Liver (tissue), 9 donors: Measurements from ENCODE around the gene MMP21. TPM values are rescaled to one million over a fixed set of nuclear protein-coding genes. Genes with fewer than 3 reads are reported as not detected.

Source experiments
- DNase-seq: peaks from one replicate; pipeline ENCODE4 v3.0.0-alpha.2; 2017; ENCODE audit warnings: low spot score
- H3K27ac ChIP-seq, 2 donors: one replicate each; pipeline ENCODE4 v1.7.0; 2013; ENCODE audit warnings: inconsistent platforms in 2 of 2, low read length in 2 of 2, control low read depth in 1 of 2, low read depth in 1 of 2, mild to moderate bottlenecking in 1 of 2
- H3K27me3 ChIP-seq, 4 donors: one replicate each; pipeline versions ENCODE4 v1.6.1 to v1.7.0; 2013; ENCODE audit warnings: low read length in 3 of 4, inconsistent platforms in 1 of 4, mild to moderate bottlenecking in 1 of 4, moderate library complexity in 1 of 4; ENCODE audit not compliant: control insufficient read depth in 4 of 4, insufficient read depth in 4 of 4
- H3K36me3 ChIP-seq, 4 donors: one replicate each; pipeline versions ENCODE4 v1.6.1 to v1.7.0; 2013; ENCODE audit warnings: low read length in 3 of 4, mild to moderate bottlenecking in 3 of 4, low read depth in 1 of 4, moderate library complexity in 1 of 4; ENCODE audit not compliant: control insufficient read depth in 4 of 4, insufficient read depth in 3 of 4
- H3K4me1 ChIP-seq, 4 donors: one replicate each; pipeline versions ENCODE4 v1.6.1 to v1.7.0; 2013; ENCODE audit warnings: low read length in 3 of 4, mild to moderate bottlenecking in 3 of 4, moderate library complexity in 1 of 4; ENCODE audit not compliant: control insufficient read depth in 4 of 4, insufficient read depth in 4 of 4
- H3K4me3 ChIP-seq, 3 donors: one replicate each; pipeline versions ENCODE4 v1.6.1 to v1.7.0; 2013; ENCODE audit warnings: low read length in 3 of 3, control low read depth in 1 of 3, low read depth in 1 of 3, mild to moderate bottlenecking in 1 of 3
- H3K9ac ChIP-seq, 2 donors: one replicate each; pipeline ENCODE4 v1.7.0; 2013; ENCODE audit warnings: low read length in 2 of 2, mild to moderate bottlenecking in 2 of 2, moderate library complexity in 2 of 2, control low read depth in 1 of 2, low read depth in 1 of 2
- H3K9me3 ChIP-seq, 4 donors: one replicate each; pipeline versions ENCODE4 v1.6.1 to v1.7.0; 2013; ENCODE audit warnings: low read length in 3 of 4; ENCODE audit not compliant: control insufficient read depth in 4 of 4
- EGR1 ChIP-seq, 2 donors: IDR thresholded peaks; 2 replicates each; pipeline ENCODE4 v1.6.1; 2016 to 2018; ENCODE audit warnings: antibody characterized with exemption in 2 of 2, low read depth in 2 of 2
- FOXA1 ChIP-seq: IDR thresholded peaks from 2 replicates; pipeline ENCODE4 v1.6.1; 2016; ENCODE audit warnings: antibody characterized with exemption
- FOXA2 ChIP-seq: IDR thresholded peaks from 2 replicates; pipeline ENCODE4 v1.6.1; 2016; ENCODE audit warnings: antibody characterized with exemption
- GABPA ChIP-seq, 2 donors: IDR thresholded peaks in 1 of 2; conservative IDR thresholded peaks in 1 of 2; 2 replicates each; pipeline ENCODE4 v1.6.1; 2016; ENCODE audit warnings: antibody characterized with exemption in 2 of 2, mild to moderate bottlenecking in 1 of 2, moderate library complexity in 1 of 2
- HNF4A ChIP-seq, 2 donors: conservative IDR thresholded peaks; 2 replicates each; pipeline ENCODE4 v1.6.1; 2016; ENCODE audit warnings: antibody characterized with exemption in 2 of 2, mild to moderate bottlenecking in 2 of 2
- HNF4G ChIP-seq: IDR thresholded peaks from 2 replicates; pipeline ENCODE4 v1.6.1; 2016; ENCODE audit warnings: antibody characterized with exemption
- JUND ChIP-seq, 2 donors: IDR thresholded peaks; 2 replicates each; pipeline ENCODE4 v1.6.1; 2016; ENCODE audit warnings: antibody characterized with exemption in 2 of 2
- NR2F2 ChIP-seq: IDR thresholded peaks from 2 replicates; pipeline ENCODE4 v1.6.1; 2016; ENCODE audit warnings: antibody characterized with exemption
- RAD21 ChIP-seq, 2 donors: IDR thresholded peaks; 2 replicates each; pipeline ENCODE4 v1.6.1; 2016; ENCODE audit warnings: antibody characterized with exemption in 2 of 2, mild to moderate bottlenecking in 2 of 2
- SP1 ChIP-seq: IDR thresholded peaks from 2 replicates; pipeline ENCODE4 v1.6.1; 2018; ENCODE audit warnings: antibody characterized with exemption, mild to moderate bottlenecking
- TAF1 ChIP-seq: conservative IDR thresholded peaks from 2 replicates; pipeline ENCODE4 v1.6.1; 2016; ENCODE audit warnings: antibody characterized with exemption, mild to moderate bottlenecking
- YY1 ChIP-seq: IDR thresholded peaks from 2 replicates; pipeline ENCODE4 v1.6.1; 2016; ENCODE audit warnings: antibody characterized with exemption, mild to moderate bottlenecking
- WGBS: extraction: QIAGEN DNeasy Blood & Tissue Kit; methylation state at CpG from one replicate; pipeline ENCODE4 v1.1.7; 2013; 5-methylcytosine and 5-hydroxymethylcytosine counted together
- polyA plus RNA-seq, 2 donors: library from polyadenylated mRNA; stranded (reverse) in 1 of 2; unstranded in 1 of 2; fragments of 200-250 nt in 1 of 2; fragments of >200 nt in 1 of 2; fragmentation: Nextera tagmentation in 1 of 2; extraction: Ambion mirVana in 1 of 2; gene quantifications; one replicate each; pipeline versions ENCODE4 v1.2.1 to v1.2.3, GENCODE V29; 2013 to 2015
- total RNA-seq, 2 donors: library from RNA; depleted of rRNA; stranded (reverse); fragments of >200 nt; gene quantifications; one replicate each; pipeline ENCODE4 v1.2.3, GENCODE V29; 2014
- TF ChIP-seq, protein P1 (sequence below): fragments of 150-350 bp; IDR thresholded peaks from 2 replicates; pipeline ENCODE4 v1.5.1; 2017; ENCODE audit warnings: improper control_type of control experiment, low read depth, low read length; ENCODE audit not compliant: missing input control
- TF ChIP-seq, protein P2 (sequence below): IDR thresholded peaks from 2 replicates; pipeline ENCODE4 v1.6.1; 2016; ENCODE audit warnings: antibody characterized with exemption, mild to moderate bottlenecking
- TF ChIP-seq, protein P3 (sequence below): IDR thresholded peaks from 2 replicates; pipeline ENCODE4 v1.6.1; 2016; ENCODE audit warnings: antibody characterized with exemption
- TF ChIP-seq, protein P4 (sequence below): IDR thresholded peaks from 2 replicates; pipeline ENCODE4 v1.6.1; 2016; ENCODE audit warnings: antibody characterized with exemption
- donor health status: healthy.
- donor health status: healthy.
- donor health status: healthy.
- donor health status: healthy.
- donor health status: healthy.

Gene MMP21
- total and polyA plus RNA-seq, 4 donors = 0.03 to 0.37 (median 0.17) TPM; not detected in 1

DNA sequence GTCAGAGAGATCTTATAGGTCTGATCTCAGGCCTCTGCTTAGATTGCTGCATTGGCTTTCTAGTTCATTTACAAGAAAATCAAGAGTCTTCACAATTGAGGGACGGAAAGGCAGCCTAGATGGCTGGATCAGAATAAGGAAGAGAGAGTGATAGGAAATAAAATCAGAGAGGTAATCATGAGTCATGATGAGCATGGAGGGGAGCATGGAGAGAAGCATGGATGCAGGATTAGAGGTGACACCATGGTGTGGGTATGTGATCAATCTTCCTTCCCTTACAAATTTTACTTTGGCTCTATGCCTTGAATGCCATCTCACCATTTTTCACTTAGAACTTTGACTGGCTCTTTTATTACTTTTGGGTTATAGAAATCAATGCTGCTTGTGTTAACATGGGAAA, 49.1 kb upstream of the MMP21 start:
- H3K27me3 ChIP-seq = no peaks in the 10 kb centered on the region
- H3K4me3 ChIP-seq = peak overlapping the region in 2 of 3 donors; percentile 78 to 97
- no peaks in the 10 kb centered on the region for H3K9me3 ChIP-seq
- H3K4me1 ChIP-seq = peaks cover 3 to 42% (median 40%) of the 10 kb centered on the region in 4 donors
- no peak overlapping the region for H3K27ac ChIP-seq
- H3K36me3 ChIP-seq = peaks cover 6 to 24% (median 22%) of the 10 kb centered on the region in 4 donors
- no peak for DNase-seq
- no peak for TF ChIP-seq JUND (IDR thresholded peaks at IDR 0.05)
- no peak for TF ChIP-seq GABPA (IDR thresholded peaks at IDR 0.05 in 1 of 2, conservative IDR thresholded peaks at IDR 0.05 in 1 of 2)
- TF ChIP-seq YY1 = no peak
- no peak for TF ChIP-seq RAD21 (IDR thresholded peaks at IDR 0.05)
- no peak for TF ChIP-seq HNF4A (conservative IDR thresholded peaks at IDR 0.05)
- TF ChIP-seq FOXA2 = no peak
- no peak for TF ChIP-seq HNF4G
- no peak for TF ChIP-seq SP1
- TF ChIP-seq, protein P1, sequence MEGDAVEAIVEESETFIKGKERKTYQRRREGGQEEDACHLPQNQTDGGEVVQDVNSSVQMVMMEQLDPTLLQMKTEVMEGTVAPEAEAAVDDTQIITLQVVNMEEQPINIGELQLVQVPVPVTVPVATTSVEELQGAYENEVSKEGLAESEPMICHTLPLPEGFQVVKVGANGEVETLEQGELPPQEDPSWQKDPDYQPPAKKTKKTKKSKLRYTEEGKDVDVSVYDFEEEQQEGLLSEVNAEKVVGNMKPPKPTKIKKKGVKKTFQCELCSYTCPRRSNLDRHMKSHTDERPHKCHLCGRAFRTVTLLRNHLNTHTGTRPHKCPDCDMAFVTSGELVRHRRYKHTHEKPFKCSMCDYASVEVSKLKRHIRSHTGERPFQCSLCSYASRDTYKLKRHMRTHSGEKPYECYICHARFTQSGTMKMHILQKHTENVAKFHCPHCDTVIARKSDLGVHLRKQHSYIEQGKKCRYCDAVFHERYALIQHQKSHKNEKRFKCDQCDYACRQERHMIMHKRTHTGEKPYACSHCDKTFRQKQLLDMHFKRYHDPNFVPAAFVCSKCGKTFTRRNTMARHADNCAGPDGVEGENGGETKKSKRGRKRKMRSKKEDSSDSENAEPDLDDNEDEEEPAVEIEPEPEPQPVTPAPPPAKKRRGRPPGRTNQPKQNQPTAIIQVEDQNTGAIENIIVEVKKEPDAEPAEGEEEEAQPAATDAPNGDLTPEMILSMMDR = no peak
- TF ChIP-seq NR2F2 = no peak
- TF ChIP-seq, protein P2, sequence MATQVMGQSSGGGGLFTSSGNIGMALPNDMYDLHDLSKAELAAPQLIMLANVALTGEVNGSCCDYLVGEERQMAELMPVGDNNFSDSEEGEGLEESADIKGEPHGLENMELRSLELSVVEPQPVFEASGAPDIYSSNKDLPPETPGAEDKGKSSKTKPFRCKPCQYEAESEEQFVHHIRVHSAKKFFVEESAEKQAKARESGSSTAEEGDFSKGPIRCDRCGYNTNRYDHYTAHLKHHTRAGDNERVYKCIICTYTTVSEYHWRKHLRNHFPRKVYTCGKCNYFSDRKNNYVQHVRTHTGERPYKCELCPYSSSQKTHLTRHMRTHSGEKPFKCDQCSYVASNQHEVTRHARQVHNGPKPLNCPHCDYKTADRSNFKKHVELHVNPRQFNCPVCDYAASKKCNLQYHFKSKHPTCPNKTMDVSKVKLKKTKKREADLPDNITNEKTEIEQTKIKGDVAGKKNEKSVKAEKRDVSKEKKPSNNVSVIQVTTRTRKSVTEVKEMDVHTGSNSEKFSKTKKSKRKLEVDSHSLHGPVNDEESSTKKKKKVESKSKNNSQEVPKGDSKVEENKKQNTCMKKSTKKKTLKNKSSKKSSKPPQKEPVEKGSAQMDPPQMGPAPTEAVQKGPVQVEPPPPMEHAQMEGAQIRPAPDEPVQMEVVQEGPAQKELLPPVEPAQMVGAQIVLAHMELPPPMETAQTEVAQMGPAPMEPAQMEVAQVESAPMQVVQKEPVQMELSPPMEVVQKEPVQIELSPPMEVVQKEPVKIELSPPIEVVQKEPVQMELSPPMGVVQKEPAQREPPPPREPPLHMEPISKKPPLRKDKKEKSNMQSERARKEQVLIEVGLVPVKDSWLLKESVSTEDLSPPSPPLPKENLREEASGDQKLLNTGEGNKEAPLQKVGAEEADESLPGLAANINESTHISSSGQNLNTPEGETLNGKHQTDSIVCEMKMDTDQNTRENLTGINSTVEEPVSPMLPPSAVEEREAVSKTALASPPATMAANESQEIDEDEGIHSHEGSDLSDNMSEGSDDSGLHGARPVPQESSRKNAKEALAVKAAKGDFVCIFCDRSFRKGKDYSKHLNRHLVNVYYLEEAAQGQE = no peak
- TF ChIP-seq TAF1 = no peak
- TF ChIP-seq FOXA1 = no peak
- TF ChIP-seq, protein P3, sequence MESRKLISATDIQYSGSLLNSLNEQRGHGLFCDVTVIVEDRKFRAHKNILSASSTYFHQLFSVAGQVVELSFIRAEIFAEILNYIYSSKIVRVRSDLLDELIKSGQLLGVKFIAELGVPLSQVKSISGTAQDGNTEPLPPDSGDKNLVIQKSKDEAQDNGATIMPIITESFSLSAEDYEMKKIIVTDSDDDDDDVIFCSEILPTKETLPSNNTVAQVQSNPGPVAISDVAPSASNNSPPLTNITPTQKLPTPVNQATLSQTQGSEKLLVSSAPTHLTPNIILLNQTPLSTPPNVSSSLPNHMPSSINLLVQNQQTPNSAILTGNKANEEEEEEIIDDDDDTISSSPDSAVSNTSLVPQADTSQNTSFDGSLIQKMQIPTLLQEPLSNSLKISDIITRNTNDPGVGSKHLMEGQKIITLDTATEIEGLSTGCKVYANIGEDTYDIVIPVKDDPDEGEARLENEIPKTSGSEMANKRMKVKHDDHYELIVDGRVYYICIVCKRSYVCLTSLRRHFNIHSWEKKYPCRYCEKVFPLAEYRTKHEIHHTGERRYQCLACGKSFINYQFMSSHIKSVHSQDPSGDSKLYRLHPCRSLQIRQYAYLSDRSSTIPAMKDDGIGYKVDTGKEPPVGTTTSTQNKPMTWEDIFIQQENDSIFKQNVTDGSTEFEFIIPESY = no peak
- TF ChIP-seq, protein P4, sequence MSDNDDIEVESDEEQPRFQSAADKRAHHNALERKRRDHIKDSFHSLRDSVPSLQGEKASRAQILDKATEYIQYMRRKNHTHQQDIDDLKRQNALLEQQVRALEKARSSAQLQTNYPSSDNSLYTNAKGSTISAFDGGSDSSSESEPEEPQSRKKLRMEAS = no peak
- WGBS = 89% methylated on average over 1 of the region's 1 CpG
- H3K9ac ChIP-seq = peak overlapping the region in 1 of 2 donors; percentile 61

DNA sequence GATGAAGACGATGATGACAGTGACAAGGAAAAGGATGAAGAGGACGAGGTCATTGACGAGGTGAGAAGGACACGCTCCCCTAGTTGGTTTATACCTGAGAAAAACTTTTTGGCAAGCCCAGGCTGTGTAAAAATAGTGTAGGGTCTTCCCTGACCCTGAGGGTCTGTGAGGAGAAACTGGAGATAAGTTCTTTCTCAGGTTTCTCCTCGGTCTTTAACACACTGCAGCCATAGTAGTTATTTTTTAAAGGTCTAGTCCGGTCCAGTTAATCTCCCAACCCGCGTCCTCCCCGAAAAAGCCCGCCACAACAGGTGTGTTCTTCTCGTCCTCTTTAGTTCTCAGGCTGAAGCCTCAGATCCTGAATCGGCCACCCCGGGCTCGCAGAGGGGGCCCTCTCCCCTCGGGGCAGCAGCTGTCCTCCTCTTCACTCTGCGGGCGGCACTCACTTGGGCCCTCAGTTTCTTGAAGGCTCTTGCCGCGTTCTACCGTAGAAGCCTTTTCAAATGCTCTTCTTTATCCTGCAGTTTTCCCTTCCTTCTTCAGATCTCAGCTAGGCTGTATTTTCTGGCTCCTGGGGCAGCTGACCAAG, 48.1 kb upstream of the MMP21 start:
- peaks cover 3 to 42% (median 40%) of the 10 kb centered on the region in 4 donors for H3K4me1 ChIP-seq
- H3K9me3 ChIP-seq = no peaks in the 10 kb centered on the region
- no peak for DNase-seq
- under 1% methylated on average over 20 of the region's 20 CpGs for WGBS
- H3K4me3 ChIP-seq = peak overlapping the region; percentile 78 to 100 (median 97)
- H3K36me3 ChIP-seq = peaks cover 4 to 15% (median 14%) of the 10 kb centered on the region in 4 donors
- H3K27ac ChIP-seq = peak overlapping the region; percentile 82 to 91
- H3K27me3 ChIP-seq = no peaks in the 10 kb centered on the region
- H3K9ac ChIP-seq = peak overlapping the region; percentile 61 to 65
- TF ChIP-seq NR2F2 = no peak
- TF ChIP-seq, protein P3 = no peak
- TF ChIP-seq EGR1 (IDR thresholded peaks at IDR 0.05; ENCODE audit: low read depth in 2 of 2) = no peak
- TF ChIP-seq FOXA2 = no peak
- no peak for TF ChIP-seq SP1
- no peak for TF ChIP-seq JUND (IDR thresholded peaks at IDR 0.05)
- peak; percentile 55 for TF ChIP-seq YY1
- no peak for TF ChIP-seq GABPA (IDR thresholded peaks at IDR 0.05 in 1 of 2, conservative IDR thresholded peaks at IDR 0.05 in 1 of 2)
